Measurements from ENCODE around the gene KLHL42.

DNA sequence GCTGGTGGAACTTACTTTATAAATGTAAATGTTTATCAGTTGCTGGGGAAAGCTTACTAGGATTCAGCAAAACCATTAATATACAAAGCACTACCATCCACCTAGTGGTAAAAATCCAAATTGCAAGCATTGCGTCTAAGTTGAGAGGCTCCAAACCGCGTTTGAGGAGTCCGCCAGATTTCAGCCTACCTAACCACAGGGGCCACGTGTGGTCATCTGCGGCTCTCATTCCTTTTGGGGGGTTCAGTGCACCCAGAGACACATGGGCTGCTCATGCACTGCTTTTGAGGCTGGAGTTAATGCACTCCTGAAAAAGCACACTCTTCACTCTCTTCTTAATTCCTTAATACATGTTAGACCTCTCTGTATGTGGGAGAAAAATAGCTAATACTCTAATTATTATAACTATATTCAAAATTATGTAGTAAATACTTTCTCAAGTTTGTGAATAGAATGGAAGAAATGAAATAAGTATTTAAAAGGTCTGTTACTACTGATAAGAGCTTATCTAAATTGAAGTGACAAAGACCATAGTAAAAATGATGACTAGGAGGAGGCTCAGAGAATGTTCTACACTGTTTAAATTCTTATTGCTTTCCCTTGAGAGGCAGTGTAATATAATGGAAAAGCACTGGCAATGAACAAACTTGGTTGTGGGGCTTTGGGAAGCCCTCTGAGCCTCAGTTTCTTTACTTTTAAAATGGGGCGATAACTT lies 41.4 kb downstream of the KLHL42 start:
- TF ChIP-seq, protein P1, sequence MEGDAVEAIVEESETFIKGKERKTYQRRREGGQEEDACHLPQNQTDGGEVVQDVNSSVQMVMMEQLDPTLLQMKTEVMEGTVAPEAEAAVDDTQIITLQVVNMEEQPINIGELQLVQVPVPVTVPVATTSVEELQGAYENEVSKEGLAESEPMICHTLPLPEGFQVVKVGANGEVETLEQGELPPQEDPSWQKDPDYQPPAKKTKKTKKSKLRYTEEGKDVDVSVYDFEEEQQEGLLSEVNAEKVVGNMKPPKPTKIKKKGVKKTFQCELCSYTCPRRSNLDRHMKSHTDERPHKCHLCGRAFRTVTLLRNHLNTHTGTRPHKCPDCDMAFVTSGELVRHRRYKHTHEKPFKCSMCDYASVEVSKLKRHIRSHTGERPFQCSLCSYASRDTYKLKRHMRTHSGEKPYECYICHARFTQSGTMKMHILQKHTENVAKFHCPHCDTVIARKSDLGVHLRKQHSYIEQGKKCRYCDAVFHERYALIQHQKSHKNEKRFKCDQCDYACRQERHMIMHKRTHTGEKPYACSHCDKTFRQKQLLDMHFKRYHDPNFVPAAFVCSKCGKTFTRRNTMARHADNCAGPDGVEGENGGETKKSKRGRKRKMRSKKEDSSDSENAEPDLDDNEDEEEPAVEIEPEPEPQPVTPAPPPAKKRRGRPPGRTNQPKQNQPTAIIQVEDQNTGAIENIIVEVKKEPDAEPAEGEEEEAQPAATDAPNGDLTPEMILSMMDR (IDR thresholded peaks at IDR 0.05), result peak; percentile 56 to 81 (median 80)
- TF ChIP-seq POLR2A (IDR thresholded peaks at IDR 0.05), result no peak

Measured in body of pancreas (tissue), 4 donors.